Measurements from ENCODE around the gene ZBTB20. TPM values are rescaled to one million over a fixed set of nuclear protein-coding genes. Genes with fewer than 3 reads are reported as not detected.
"Not testable (repeated sequence)": the region's sequence is repeated elsewhere in the genome, so short reads cannot be mapped to it uniquely, and the experiment has no call there.

The ZBTB20 gene
- total RNA-seq, 1 experiment from 2014 or later, result 26.4 TPM

GRCh38 chr3:114679773-114680172 lies 467.3 kb downstream of the ZBTB20 start:
- not testable (repeated sequence) for DNase-seq (ENCODE audit: low read depth)

GRCh38 chr3:114675104-114675503 lies 472.0 kb downstream of the ZBTB20 start:
- peak; percentile 72 for DNase-seq (ENCODE audit: low read depth)

GRCh38 chr3:114674036-114674435 lies 473.1 kb downstream of the ZBTB20 start:
- DNase-seq (ENCODE audit: low read depth), result peak; percentile 85

- peak; percentile 89 for DNase-seq (ENCODE audit: low read depth)
Observed at GRCh38 chr3:114673481-114673880, 473.6 kb downstream of the ZBTB20 start.

- DNase-seq (ENCODE audit: low read depth), result no peak
Observed at GRCh38 chr3:114672692-114673447, 474.2 kb downstream of the ZBTB20 start.

- peak; percentile 83 for DNase-seq (ENCODE audit: low read depth)
Observed at GRCh38 chr3:114671741-114672510, 475.2 kb downstream of the ZBTB20 start.

GRCh38 chr3:114669614-114670013 lies 477.5 kb downstream of the ZBTB20 start:
- DNase-seq (ENCODE audit: low read depth), result peak; percentile 46

GRCh38 chr3:114668099-114668498 lies 479.0 kb downstream of the ZBTB20 start:
- DNase-seq (ENCODE audit: low read depth), result no peak

- no peak for DNase-seq (ENCODE audit: low read depth)
Observed at GRCh38 chr3:114666623-114667022, 480.5 kb downstream of the ZBTB20 start.

- DNase-seq (ENCODE audit: low read depth), result no peak
Observed at GRCh38 chr3:114664006-114664405, 483.1 kb downstream of the ZBTB20 start.

- no peak for DNase-seq (ENCODE audit: low read depth)
Observed at GRCh38 chr3:114660808-114661207, 486.3 kb downstream of the ZBTB20 start.

- DNase-seq (ENCODE audit: low read depth), result peak; percentile 52
Observed at GRCh38 chr3:114660124-114660523, 487.0 kb downstream of the ZBTB20 start.

GRCh38 chr3:114659109-114660061 lies 487.7 kb downstream of the ZBTB20 start:
- peak; percentile 59 for DNase-seq (ENCODE audit: low read depth)

- DNase-seq (ENCODE audit: low read depth), result no peak
Observed at GRCh38 chr3:114651555-114651954, 495.5 kb downstream of the ZBTB20 start.

- peak; percentile 76 for DNase-seq (ENCODE audit: low read depth)
Observed at GRCh38 chr3:114650808-114651207, 496.3 kb downstream of the ZBTB20 start.

GRCh38 chr3:114649331-114649730 lies 497.8 kb downstream of the ZBTB20 start:
- peak; percentile 74 for DNase-seq (ENCODE audit: low read depth)

- no peak for DNase-seq (ENCODE audit: low read depth)
Observed at GRCh38 chr3:114646526-114646925, 500.6 kb downstream of the ZBTB20 start.

- peak; percentile 77 for DNase-seq (ENCODE audit: low read depth)
Observed at GRCh38 chr3:114645392-114645791, 501.7 kb downstream of the ZBTB20 start.

GRCh38 chr3:114644367-114644766 lies 502.7 kb downstream of the ZBTB20 start:
- peak; percentile 84 for DNase-seq (ENCODE audit: low read depth)

- DNase-seq (ENCODE audit: low read depth), result no peak
Observed at GRCh38 chr3:114642951-114643741, 503.9 kb downstream of the ZBTB20 start.

GRCh38 chr3:114640126-114640525 lies 507.0 kb downstream of the ZBTB20 start:
- DNase-seq (ENCODE audit: low read depth), result no peak
